T follicular helper cell (primary cell): Measurements from ENCODE around the gene CDS2.

Experiments used
- DNase-seq: peaks from one replicate; pipeline ENCODE4 v3.0.0-alpha.2; 2020; ENCODE audit warnings: low read depth

The CDS2 gene

DNA sequence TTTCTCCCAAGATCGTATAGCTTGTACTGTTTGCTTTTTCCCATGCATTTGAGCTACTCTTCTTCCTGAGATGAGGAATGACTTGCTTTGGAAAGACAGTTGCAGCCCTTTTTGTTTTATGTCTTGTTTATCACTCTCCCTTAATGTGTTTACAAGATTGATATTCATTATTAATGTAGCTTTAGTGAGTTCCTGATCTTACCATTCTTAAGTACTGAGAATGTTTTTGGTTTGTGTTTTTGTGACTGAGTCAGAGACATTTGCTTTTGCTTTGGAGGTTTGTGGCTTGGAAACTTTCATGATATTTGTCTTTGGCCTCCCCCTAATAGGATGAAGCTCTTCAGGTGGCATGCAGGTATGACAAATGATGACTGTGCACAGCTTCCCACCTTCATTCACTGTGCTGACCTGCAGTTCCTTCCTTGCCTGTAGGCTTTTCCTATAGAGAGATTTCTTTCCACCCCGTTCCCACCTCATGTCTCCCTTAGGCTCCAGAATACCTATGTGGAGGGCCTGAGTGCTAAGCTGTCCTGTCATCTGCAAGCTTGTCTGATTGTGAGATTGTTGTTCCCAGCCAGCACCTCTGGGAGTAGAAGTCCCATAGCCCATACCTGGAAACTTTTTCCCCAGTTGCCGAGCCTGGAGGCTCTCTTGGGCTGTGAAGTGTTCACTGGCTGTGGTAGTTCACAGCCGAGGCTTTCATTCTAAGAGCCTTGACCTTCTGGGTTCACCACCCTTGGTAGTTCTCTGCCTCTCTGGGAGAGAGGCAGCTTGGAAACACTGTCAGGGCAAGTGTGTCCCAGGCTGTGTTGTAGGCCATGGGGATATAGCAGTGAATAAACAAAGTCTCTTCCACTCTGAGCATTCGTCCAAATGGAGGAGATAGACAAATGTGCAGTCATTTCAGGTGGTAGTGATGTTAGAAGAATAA lies 27.1 kb downstream of the CDS2 start:
- no peak for DNase-seq

DNA sequence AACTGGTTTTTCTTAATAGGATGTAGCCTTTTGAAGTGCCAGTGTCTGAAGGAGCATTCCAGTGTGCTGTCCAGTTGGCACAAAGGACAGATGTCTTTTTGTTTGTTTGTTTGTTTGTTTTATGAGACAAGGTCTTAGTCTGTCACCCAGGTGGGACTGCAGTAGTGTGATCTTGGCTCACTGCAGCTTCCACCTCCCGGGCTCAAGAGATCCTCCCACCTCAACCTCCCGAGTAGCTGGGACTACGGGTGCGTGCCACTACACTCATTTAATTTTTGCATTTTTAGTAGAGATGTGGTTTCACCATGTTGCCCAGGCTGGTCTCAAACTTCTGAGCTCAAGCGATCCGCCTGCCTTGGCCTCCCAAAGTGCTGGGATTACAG lies 27.7 kb downstream of the CDS2 start:
- no peak for DNase-seq

- no peak for DNase-seq
Measured at GRCh38 chr20:5155404-5155803, 28.6 kb downstream of the CDS2 start.

DNA sequence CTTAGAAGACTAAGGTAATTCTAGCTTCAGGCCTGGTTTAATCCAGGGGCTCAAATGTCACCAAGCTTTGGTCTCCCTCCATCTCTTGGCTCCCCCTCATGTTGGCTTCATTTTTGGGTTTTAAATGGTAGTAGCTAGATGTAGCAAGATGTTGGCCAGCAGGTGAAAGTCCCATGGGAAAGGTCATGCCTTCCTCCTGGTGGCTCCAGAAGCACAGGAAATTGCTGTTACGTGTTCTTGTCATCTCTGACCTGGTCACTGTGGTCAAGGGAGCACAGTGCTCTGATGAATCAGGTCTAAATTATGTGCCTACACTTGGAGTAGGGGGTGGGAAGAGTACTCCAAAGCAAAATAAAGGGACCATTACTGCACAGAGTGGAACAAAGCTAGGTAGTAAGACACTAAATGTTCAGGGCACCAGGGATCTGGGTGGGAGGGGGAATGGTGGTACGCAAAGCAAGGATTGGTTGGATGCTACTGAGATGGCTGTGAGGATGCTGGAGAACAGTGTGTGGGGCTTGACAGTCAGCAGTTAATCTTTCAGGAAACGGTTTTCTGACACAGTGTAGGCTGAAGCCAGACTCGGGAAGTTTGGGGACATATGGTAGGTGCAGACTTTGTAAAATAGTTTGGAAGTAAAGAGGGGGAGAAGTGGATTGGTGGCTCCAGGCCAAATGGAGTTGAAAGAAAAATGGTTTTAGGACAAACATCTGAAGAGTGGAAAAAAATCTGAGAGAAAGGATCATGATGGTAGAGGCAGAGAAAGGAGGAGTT lies 30.1 kb downstream of the CDS2 start:
- DNase-seq, result no peak

GRCh38 chr20:5159928-5160327 lies 33.1 kb downstream of the CDS2 start:
- DNase-seq, result no peak

DNA sequence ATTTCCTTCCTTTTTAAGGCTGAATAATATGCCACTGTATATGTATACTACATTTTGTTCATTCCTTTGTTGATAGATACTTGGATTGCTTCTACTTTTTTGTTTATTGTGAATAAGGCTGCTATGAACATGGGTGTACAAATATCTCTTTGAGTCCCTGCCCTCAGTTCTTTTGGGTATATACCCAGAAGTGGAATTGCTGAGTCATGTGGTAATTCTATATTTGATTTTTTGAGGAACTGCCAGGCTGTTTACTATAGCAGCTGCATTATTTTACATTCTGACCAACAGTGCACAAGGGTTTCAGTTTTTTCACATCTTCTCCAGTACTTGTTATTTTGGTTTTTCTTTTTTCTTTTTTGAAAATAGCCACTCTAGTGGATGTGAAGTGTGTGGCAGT lies 34.1 kb downstream of the CDS2 start:
- no peak for DNase-seq

DNA sequence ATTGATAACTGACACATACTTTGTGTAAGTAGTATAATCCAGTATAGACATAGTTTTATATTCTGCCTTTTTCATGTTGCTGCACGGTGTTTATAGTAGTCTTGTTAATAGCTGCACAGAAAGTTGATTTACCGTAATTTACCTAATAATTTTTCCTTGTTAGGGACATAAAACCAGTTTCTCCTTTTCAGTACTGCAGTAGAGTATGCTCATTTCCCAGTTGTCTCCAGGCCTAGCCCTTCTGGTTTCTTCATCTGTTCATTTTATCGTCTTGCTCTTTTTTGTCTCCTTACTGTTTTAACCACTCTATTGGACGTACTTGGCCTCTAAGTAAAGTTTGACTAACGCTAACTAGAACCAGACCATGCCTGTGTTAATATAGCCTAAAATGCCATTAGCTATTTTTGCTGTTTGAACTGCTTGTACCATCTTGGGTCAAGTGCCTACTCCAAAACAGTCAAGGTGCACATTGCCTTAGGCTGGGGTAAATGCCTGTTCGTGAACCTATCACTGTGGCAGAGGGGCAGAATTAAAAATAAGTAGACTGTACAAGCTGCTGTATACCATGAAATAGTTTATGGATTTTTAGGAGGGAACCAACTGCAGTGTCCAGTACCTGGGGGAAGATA lies 34.8 kb downstream of the CDS2 start:
- DNase-seq, result no peak

DNA sequence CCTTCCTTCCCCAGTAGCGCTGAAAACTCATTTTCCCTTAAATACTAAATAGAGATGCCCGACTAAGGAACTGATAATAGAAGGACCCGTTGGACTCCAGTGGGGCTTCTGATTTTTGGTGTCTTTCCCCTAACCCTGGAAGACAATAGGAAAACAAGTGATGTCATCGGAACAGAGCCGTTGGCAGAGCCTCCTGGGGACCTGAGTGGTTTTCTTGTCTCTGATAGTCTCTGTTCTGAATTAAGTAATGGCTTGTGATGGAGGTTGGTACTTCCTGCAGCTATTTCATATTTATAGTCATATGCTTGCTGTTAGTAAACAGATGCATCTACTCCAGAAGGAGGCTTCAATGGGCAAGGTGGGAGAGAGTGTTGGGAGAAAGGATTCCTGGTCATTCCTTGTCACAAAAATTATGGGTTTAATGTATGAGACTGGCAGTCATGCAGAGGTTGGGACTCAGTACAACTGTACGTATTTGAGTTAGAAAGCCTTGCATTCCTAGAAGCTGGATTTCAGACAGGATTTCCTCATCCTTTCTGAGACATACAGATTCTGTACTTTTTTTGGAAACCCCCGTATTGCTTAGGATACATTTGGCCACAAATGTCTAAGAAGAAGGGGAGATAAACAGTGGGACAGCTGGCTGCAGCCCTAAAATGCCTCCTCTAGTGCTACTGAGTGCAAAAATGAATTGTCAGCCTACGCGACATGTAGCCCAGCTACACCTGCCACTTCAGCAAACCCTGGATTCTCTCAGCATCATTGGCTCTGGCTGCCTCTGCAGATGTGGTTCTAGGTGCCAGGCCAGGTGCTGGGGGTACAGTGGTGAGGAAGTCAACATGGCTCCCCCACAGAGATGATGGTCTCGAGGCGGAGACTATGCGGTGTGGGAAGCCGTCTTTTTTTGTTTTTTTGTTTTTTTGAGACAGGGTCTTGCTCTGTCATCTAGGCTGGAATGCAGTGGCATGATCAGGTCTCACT lies 38.1 kb downstream of the CDS2 start:
- DNase-seq, result no peak

DNA sequence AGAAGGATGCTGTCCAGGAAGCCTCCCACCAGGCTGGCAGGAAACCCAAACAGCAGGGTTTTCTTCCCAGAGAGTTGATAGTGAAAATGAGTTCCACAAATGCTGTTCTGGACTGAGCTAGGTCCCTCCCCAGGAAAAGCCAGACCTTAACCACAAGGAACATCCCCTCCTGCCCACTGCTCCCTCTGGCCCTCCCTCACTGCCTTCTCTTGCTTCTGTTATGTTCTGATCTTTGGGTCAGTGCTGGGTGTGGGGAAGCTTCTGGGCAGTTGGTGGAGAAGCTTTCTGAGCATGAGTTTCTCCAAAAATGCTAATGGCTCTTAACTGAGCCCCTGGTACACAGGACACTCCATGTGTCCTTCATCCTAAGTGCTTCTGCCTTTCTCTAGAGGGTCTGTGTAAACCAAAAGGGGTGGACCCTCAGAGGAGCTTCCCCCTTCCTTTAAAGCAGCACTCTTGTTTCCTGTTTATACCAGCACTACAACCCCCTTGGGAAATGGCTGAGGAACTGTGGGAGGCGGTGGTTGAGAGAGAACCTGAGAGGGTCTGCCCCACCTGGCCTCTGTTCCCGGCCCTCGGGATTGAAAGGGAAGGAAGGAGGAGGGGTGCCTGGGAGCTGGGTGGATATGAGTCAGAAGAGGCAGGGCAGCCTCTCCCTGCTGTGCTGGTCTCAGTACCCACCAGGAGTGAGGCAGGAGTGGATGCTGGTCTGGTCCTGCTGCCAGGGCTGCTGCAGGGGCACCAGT lies 42.0 kb downstream of the CDS2 start:
- DNase-seq, result no peak

DNA sequence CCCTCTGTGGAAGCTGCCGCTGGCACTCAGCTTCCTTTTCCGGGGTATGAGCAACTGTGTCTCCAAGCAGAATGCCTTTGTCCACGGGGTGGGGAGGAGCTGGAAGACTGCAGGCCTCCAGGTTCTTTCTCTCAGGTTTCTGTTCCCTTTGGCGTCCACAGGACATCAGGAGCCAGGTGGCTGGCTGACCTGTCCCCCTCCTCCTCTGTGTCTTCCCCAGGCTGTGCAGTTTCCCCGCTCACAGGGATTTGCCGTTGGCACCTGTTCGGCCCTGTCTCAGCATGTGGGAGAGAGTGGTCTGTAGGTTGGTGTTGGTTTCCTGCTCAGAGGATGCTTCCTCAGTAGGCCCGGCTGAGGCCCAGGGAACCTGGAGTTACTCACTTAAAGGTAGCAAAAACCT lies 43.5 kb downstream of the CDS2 start:
- no peak for DNase-seq

GRCh38 chr20:5171064-5171789 lies 44.4 kb downstream of the CDS2 start:
- DNase-seq, result no peak

DNA sequence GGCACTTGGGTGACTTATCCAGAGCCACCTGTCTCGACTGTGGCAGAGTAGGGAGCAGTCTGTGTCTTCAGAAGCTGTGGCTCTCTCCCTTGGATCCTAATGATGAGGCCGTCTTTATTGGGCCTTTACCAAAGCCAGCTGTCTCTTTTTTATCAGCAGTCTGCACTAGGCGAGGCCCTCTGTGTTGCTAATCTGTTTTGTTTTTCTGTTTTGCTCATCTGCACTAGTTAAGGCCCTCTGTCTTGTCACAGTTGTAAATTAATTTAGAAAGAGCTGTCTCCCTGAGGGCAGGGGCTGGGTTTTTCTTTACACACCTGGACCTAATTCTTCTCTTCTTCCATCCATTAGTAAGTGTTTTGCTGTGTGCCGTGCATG lies 45.0 kb downstream of the CDS2 start:
- no peak for DNase-seq

- DNase-seq, result no peak
Measured at GRCh38 chr20:5172167-5172601, 45.4 kb downstream of the CDS2 start.

- DNase-seq, result no peak
Measured at GRCh38 chr20:5172903-5173463, 46.2 kb downstream of the CDS2 start.

DNA sequence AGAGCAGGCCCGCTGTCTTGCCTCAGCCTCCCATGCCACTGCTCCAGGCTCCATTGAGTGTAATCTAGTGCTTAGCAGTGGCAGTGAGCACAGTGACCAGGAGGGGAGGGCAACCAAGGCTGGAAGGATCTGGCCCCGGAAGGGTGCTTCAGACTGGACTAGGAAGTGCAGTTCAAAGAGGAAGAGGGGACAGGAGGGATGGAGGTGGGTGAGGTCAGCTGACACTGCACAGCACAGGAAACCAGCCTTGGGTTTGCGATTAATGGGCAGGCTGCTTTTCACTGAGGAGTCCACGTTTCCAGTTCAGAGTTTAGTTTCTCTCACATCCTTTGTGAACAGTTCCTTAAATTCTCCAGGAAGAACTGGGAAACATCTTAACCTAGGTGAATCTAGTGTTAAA lies 46.9 kb downstream of the CDS2 start:
- no peak for DNase-seq

- DNase-seq, result no peak
Measured at GRCh38 chr20:5177071-5177470, 50.3 kb downstream of the CDS2 start.

DNA sequence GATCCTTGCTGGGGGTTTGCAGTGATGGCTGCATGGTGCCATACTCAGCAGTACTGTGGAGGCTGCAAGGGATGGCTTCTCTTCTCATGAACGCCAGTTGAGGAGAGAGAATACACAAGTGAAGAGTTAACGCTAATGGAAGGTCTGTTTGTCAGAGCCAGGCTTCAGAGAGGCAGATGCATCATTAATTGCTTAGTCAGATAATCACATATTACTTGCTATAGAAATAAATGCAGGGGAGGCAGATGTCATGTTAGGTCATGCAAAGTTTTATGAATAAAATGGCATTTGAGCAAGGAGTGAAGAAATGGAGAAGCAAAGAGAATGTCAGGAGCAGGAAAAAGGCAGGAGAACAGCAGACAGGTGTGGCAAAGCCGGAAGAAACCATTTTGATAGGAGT lies 51.2 kb downstream of the CDS2 start:
- DNase-seq, result no peak

DNA sequence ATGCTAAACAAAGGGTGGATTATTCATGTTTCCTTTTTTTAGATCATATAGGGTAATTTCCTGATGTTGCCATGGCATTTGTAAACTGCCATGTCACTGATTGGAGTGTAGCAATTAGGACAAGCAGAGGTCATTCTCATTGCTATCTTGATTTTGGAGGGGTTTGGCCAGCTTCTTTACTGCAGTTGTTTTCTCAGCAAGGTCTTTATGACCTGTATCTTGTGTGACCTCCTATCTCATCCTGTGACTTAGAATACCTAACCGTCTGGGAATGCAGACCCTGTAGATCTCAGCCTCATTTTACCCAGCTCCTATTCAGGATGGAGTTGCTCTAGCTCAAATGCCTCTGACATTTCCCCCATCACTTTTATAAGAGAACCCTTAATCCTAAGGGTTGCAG lies 53.6 kb downstream of the CDS2 start:
- DNase-seq, result no peak

DNA sequence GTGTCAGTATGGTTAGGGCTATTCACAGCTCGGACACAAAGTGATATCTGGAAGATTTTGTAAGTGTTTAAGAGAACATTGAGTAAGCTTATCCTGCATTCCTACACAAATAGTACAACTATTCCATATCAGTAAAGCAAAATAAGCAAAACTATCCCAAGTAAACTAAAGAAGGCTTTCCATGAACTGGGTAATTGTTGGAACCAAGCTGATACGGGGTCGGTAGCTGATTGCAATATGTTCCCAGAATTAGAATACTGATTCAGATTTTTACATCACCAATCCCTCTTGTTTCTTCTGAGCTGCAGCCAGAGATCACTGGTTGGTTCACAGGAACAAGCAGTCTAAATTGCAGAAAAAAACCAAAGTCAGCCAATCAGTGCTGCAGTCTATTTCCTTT lies 54.1 kb downstream of the CDS2 start:
- DNase-seq, result no peak

DNA sequence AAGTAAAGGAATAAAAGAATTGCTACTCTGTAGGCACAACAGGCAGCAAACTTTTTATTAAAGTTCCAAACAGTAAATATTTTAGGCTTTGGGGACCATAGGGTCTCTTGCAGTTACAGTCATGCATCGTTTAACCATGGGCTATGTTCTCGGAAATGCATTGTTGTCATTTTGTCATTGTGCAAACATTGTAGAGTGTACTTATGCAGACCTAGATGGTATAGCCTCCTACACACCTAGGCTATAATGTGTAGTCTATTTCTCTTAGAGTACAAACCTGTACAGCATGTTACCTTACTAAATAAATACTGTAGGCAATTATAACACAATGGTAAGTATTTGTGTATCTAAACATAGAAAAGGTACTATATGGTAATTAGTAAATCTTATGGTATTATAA lies 54.7 kb downstream of the CDS2 start:
- DNase-seq, result no peak
